Measurements from ENCODE around the gene ITK.

Gene ITK

GRCh38 chr5:157295247-157295646 lies 114.6 kb downstream of the ITK start:
- no peaks in the 10 kb centered on the region for H3K9me2 ChIP-seq (replicated peaks; ENCODE audit: insufficient read depth, low read length)
- H3K36me3 ChIP-seq (ENCODE audit: low read length), result peaks cover 33% of the 10 kb centered on the region
- no peak overlapping the region for H3K4me3 ChIP-seq (ENCODE audit: insufficient read depth, low read length, poor library complexity, severe bottlenecking)
- TF ChIP-seq EZH2phosphoT487 (conservative IDR thresholded peaks at IDR 0.05; ENCODE audit: low read length), result no peak
- no peak for TF ChIP-seq CTCF (IDR thresholded peaks at IDR 0.05; ENCODE audit: insufficient read depth, low read length, poor library complexity, severe bottlenecking)
- no peaks in the 10 kb centered on the region for H3K79me2 ChIP-seq (ENCODE audit: insufficient read depth, low read length)
- H3F3A ChIP-seq (ENCODE audit: insufficient read depth), result no peaks in the 10 kb centered on the region
- H3K4me2 ChIP-seq (ENCODE audit: low read depth, low read length, poor library complexity, severe bottlenecking), result no peak overlapping the region
- no peaks in the 10 kb centered on the region for H3K27me3 ChIP-seq (ENCODE audit: low read length)
- H2AFZ ChIP-seq (ENCODE audit: low read depth, low read length, severe bottlenecking), result no peak overlapping the region
- no peaks in the 10 kb centered on the region for H3K9me3 ChIP-seq (ENCODE audit: insufficient read depth, low read length)
- H3K27ac ChIP-seq (ENCODE audit: low read depth, low read length), result no peak overlapping the region
- no peaks in the 10 kb centered on the region for H4K20me1 ChIP-seq (ENCODE audit: low read depth, low read length)
- no peak overlapping the region for H3K9ac ChIP-seq (ENCODE audit: low read length)

- H3K36me3 ChIP-seq (ENCODE audit: low read length), result peaks cover 20% of the 10 kb centered on the region; the same call in 1 of the 2 replicates
- no peak overlapping the region for H2AFZ ChIP-seq (ENCODE audit: low read depth, low read length, severe bottlenecking)
- no peak for TF ChIP-seq EZH2phosphoT487 (conservative IDR thresholded peaks at IDR 0.05; ENCODE audit: low read length)
- TF ChIP-seq CTCF (IDR thresholded peaks at IDR 0.05; ENCODE audit: insufficient read depth, low read length, poor library complexity, severe bottlenecking), result no peak
- no peaks in the 10 kb centered on the region for H3K9me3 ChIP-seq (ENCODE audit: insufficient read depth, low read length)
- H3K27ac ChIP-seq (ENCODE audit: low read depth, low read length), result no peak overlapping the region
- H3K27me3 ChIP-seq (ENCODE audit: low read length), result no peaks in the 10 kb centered on the region
- no peaks in the 10 kb centered on the region; the same call in 1 of the 2 replicates for H3K79me2 ChIP-seq (ENCODE audit: insufficient read depth, low read length)
- no peaks in the 10 kb centered on the region for H4K20me1 ChIP-seq (ENCODE audit: low read depth, low read length)
- H3K4me3 ChIP-seq (ENCODE audit: insufficient read depth, low read length, poor library complexity, severe bottlenecking), result no peak overlapping the region
- H3K9ac ChIP-seq (ENCODE audit: low read length), result no peak overlapping the region
- H3K9me2 ChIP-seq (replicated peaks; ENCODE audit: insufficient read depth, low read length), result no peaks in the 10 kb centered on the region
- H3F3A ChIP-seq (ENCODE audit: insufficient read depth), result no peaks in the 10 kb centered on the region
- no peak overlapping the region for H3K4me2 ChIP-seq (ENCODE audit: low read depth, low read length, poor library complexity, severe bottlenecking)
Measured at GRCh38 chr5:157300564-157300963, 119.9 kb downstream of the ITK start.

GRCh38 chr5:157301066-157301465 lies 120.4 kb downstream of the ITK start:
- Histone ChIP-seq H3K4me3 (ENCODE audit: insufficient read depth, low read length, poor library complexity, severe bottlenecking) (no peak overlapping the region), H3K27ac (ENCODE audit: low read depth, low read length) (no peak overlapping the region), H3K79me2 (ENCODE audit: insufficient read depth, low read length) (no peaks in the 10 kb centered on the region; the same call in 1 of the 2 replicates), H4K20me1 (ENCODE audit: low read depth, low read length) (no peaks in the 10 kb centered on the region), H3K9me3 (ENCODE audit: insufficient read depth, low read length) (no peaks in the 10 kb centered on the region), H3K36me3 (ENCODE audit: low read length) (peaks cover 23% of the 10 kb centered on the region), H3F3A (ENCODE audit: insufficient read depth) (no peaks in the 10 kb centered on the region), H3K4me2 (ENCODE audit: low read depth, low read length, poor library complexity, severe bottlenecking) (no peak overlapping the region), H2AFZ (ENCODE audit: low read depth, low read length, severe bottlenecking) (no peak overlapping the region), H3K9ac (ENCODE audit: low read length) (no peak overlapping the region), H3K9me2 (replicated peaks; ENCODE audit: insufficient read depth, low read length) (no peaks in the 10 kb centered on the region), H3K27me3 (ENCODE audit: low read length) (no peaks in the 10 kb centered on the region)
- TF ChIP-seq EZH2phosphoT487 (conservative IDR thresholded peaks at IDR 0.05; ENCODE audit: low read length) (no peak), CTCF (IDR thresholded peaks at IDR 0.05; ENCODE audit: insufficient read depth, low read length, poor library complexity, severe bottlenecking) (no peak)

Data from SU-DHL-6 (cell line).